ENCODE measurements around the gene RASSF4. TPM values are rescaled to one million over a fixed set of nuclear protein-coding genes. Genes with fewer than 3 reads are reported as not detected.
A peak's percentile ranks its signal among the peaks of the same experiment; 100 is the strongest.

RASSF4 gene
- 10 to 100 TPM; 44.5 to 50.8 TPM for total RNA-seq

DNA sequence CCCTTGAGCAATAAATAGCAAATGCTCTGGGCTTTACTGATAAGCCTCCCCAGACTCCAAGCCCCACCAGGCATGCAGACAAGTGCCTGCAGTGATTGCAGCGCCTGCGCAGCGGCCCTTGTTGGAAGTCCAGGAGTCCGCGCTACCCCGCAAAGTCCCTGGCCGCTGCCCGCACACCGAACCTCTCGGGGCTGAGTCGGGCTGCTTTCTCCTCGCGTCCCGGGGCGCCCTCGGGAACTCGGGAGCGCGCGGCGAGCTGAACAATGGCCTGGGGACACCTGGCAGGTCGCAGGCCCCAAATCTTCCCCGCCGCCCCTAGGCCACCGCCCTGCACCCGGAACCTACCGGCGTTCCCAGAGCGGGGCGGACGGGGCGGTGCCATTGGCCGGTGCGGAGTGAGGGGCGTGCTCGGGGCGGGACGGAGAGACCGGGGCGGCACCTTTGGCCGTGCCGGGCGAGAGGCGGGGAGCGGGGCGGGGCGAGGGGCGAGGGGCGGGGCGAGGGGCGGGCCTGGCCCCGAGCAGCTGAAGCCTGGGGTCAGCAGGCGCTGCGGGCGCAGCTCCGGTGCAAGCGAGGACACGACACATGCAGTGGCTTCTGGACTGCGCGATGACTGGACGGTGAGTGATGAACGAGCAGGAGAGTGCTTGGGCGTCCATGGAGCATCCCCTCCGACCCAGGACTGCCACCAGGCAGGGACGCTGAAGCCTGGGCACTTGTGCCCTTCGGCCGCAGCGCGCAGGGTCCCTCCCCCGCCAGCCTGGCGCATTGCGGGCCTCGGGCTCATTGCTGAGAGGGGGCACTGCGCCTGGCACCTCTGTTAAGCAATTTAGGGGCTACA lies at the start of gene RASSF4:
RASSF4 (plus strand) TSS at position 556 of the 841 bp plus-strand sequence. CDS start 10,401 bp downstream, outside the sequence.
- Histone ChIP-seq H3K4me1 (peaks cover 56% of the 10 kb centered on the region), H3K9me3 (no peaks in the 10 kb centered on the region), H3K36me3 (replicated peaks in 1 of 2; ENCODE audit: insufficient read depth in 1 of 2, low read depth in 2 of 2) (no peaks in the 10 kb centered on the region), H3K27me3 (no peaks in the 10 kb centered on the region), H3K4me3 (peak within 1 kb of the TSS; percentile 10 to 35), H3K27ac (peak within 1 kb of the TSS; percentile 89 to 97 (median 92))
- DNase-seq (peak; percentile 94 to 95 (median 95)), ATAC-seq (peak; percentile 91)
- intact Hi-C loops (cut with DNase I) = no loop called here
- TF ChIP-seq POLR2A (IDR thresholded peaks at IDR 0.05) = peak; percentile 90 to 97 (median 95)
- TF ChIP-seq, protein P1, sequence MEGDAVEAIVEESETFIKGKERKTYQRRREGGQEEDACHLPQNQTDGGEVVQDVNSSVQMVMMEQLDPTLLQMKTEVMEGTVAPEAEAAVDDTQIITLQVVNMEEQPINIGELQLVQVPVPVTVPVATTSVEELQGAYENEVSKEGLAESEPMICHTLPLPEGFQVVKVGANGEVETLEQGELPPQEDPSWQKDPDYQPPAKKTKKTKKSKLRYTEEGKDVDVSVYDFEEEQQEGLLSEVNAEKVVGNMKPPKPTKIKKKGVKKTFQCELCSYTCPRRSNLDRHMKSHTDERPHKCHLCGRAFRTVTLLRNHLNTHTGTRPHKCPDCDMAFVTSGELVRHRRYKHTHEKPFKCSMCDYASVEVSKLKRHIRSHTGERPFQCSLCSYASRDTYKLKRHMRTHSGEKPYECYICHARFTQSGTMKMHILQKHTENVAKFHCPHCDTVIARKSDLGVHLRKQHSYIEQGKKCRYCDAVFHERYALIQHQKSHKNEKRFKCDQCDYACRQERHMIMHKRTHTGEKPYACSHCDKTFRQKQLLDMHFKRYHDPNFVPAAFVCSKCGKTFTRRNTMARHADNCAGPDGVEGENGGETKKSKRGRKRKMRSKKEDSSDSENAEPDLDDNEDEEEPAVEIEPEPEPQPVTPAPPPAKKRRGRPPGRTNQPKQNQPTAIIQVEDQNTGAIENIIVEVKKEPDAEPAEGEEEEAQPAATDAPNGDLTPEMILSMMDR (IDR thresholded peaks at IDR 0.05) = peak in 2 of 7 experiments; percentile 5 to 27
- 1% methylated on average over 68 of the region's 74 CpGs; no CpG with 5 or more reads in 1 of the 2 donors for WGBS, 2 donors

GRCh38 chr10:44909910-44910309 lies 49.7 kb upstream of the RASSF4 start:
- Histone ChIP-seq H3K4me3 (no peak overlapping the region), H3K9me3 (no peaks in the 10 kb centered on the region), H3K27me3 (no peaks in the 10 kb centered on the region), H3K4me1 (peaks cover 60% of the 10 kb centered on the region), H3K27ac (peak overlapping the region; percentile 58 to 84 (median 75)), H3K36me3 (replicated peaks in 1 of 2; ENCODE audit: insufficient read depth in 1 of 2, low read depth in 2 of 2) (no peaks in the 10 kb centered on the region)
- DNase-seq (no peak), ATAC-seq (no peak)
- no peak for TF ChIP-seq POLR2A (IDR thresholded peaks at IDR 0.05)
- TF ChIP-seq, protein P1 (IDR thresholded peaks at IDR 0.05) = no peak
- intact Hi-C loops (cut with DNase I) = no loop called here
- 17 to 40% methylated on average over 1 of the region's 1 CpG for WGBS, 2 donors

DNA sequence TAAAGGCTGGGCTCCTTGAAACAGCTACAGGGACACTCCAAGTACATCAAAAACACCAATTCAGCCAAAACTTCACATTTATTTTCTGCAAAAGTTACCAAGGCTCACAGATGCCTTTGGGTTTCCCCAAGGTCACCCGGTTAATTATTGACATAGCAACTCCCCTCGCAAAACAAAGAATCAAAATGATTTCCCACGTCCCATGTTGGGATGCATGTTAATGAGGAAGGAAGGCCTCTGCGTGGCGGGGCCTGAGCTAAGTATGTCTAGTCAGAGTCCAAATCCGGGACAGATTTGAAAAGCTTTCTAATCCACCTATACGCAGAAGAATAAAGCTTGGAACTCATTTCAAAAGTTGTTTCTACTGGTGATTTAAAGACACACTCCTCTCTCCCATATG lies 49.0 kb upstream of the RASSF4 start:
- Histone ChIP-seq H3K27me3 (no peaks in the 10 kb centered on the region), H3K4me1 (peaks cover 60% of the 10 kb centered on the region), H3K9me3 (no peaks in the 10 kb centered on the region), H3K27ac (peak overlapping the region; percentile 73 to 84 (median 76)), H3K36me3 (replicated peaks in 1 of 2; ENCODE audit: insufficient read depth in 1 of 2, low read depth in 2 of 2) (no peaks in the 10 kb centered on the region), H3K4me3 (no peak overlapping the region)
- intact Hi-C loops (cut with DNase I) = no loop called here
- peak in 1 of 4 donors; percentile 32 for DNase-seq
- peak; percentile 16 for ATAC-seq
- 12 to 16% methylated on average over 7 of the region's 7 CpGs for WGBS, 2 donors
- no peak for TF ChIP-seq POLR2A (IDR thresholded peaks at IDR 0.05)
- TF ChIP-seq, protein P1 (IDR thresholded peaks at IDR 0.05) = no peak

- Histone ChIP-seq H3K36me3 (replicated peaks in 1 of 2; ENCODE audit: insufficient read depth in 1 of 2, low read depth in 2 of 2) (no peaks in the 10 kb centered on the region), H3K27ac (peak within 1 kb of the TSS; percentile 73 to 84 (median 76)), H3K27me3 (no peaks in the 10 kb centered on the region), H3K9me3 (no peaks in the 10 kb centered on the region), H3K4me3 (no peak within 1 kb of the TSS), H3K4me1 (peaks cover 60% of the 10 kb centered on the region)
- TF ChIP-seq, protein P1 (IDR thresholded peaks at IDR 0.05) = peak in 1 of 7 experiments; percentile 3
- peak in 2 of 3 donors; percentile 22 to 27 for TF ChIP-seq POLR2A (IDR thresholded peaks at IDR 0.05)
- peak; percentile 97 for ATAC-seq
- peak; percentile 89 to 94 (median 94) for DNase-seq
- 17 to 24% methylated on average over 1 to 12 of the region's 12 CpGs for WGBS, 2 donors
- intact Hi-C loops (cut with DNase I) = no loop called here
Observed at GRCh38 chr10:44911081-44911540, 48.5 kb upstream of the RASSF4 start, which contains the start of gene TMEM72. Gene TMEM72, plus strand, starts transcription at chr10:44911337. Its CDS starts 176 bp downstream, at chr10:44911513.

Data from body of pancreas (tissue), 4 donors.